ENCODE measurements around the gene CFAP251. TPM values are rescaled to one million over a fixed set of nuclear protein-coding genes. Genes with fewer than 3 reads are reported as not detected.
"Not testable (repeated sequence)": the region's sequence is repeated elsewhere in the genome, so short reads cannot be mapped to it uniquely, and the experiment has no call there.

CFAP251 gene
- total RNA-seq, 2 experiments from 2014 or later: 0.28 to 0.33 TPM

GRCh38 chr12:121982950-121983349, 64.6 kb downstream of the CFAP251 start:
- Mint-ChIP-seq H3K4me3 (no peak overlapping the region), H3K36me3 (ENCODE audit: low read depth) (no peaks in the 10 kb centered on the region), H3K9me3 (no peaks in the 10 kb centered on the region), H3K27ac (no peak overlapping the region), H3K4me1 (ENCODE audit: low read depth) (peaks cover 9% of the 10 kb centered on the region), H3K27me3 (no peaks in the 10 kb centered on the region)
- Histone ChIP-seq H3K27me3 (ENCODE audit: control insufficient read depth in 1 of 2, insufficient read depth in 2 of 2, low read length in 2 of 2) (no peaks in the 10 kb centered on the region), H3K36me3 (ENCODE audit: insufficient read depth, low read length) (no peaks in the 10 kb centered on the region), H3K27ac (ENCODE audit: low read depth in 1 of 2, low read length in 2 of 2) (no peak overlapping the region), H3K4me3 (ENCODE audit: low read length) (no peak overlapping the region), H3K4me1 (ENCODE audit: insufficient read depth, low read length) (no peaks in the 10 kb centered on the region), H3K9me3 (ENCODE audit: control insufficient read depth in 1 of 2, insufficient read depth in 1 of 2, low read length in 2 of 2) (no peaks in the 10 kb centered on the region)
- ChIA-PET POLR2A (no interaction called here), CTCF (no interaction called here)
- ATAC-seq (ENCODE audit: poor library complexity) (no peak), DNase-seq (no peak)
- intact Hi-C loops (cut with DNase I, micrococcal nuclease): no loop called here
- TF ChIP-seq CTCF (IDR thresholded peaks at IDR 0.05): no peak

DNA sequence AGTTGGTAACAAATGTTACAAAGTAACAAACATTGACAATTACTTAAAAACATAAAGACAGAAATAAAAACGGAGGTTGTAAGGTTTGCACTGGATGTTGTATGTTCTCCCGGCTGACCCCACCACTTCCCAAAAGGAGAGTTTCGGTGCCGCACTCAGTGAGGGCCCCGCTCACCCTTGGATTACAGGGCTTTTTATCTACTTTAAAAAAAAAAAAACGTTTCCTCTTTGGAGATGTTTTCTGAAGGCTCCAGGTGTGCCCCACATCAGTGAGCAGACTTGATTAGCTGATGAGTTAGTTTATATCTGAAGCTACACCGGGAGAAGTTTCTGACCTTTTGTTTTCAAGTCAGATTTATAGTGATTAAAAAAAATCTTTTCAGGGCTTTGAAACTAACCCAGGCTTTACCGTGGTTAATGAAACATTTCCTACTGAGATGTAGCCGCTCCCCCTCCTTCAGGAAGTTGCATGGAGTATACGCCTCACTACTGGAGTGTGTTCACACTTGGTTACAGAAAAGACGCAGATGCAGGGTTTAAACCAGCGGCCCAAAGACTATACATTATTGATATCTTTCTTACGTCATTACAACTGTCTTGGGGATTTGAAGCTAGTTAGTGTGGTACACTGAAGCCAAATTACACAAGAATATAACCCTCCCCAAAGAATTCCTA, 65.3 kb downstream of the CFAP251 start:
- CTCF ChIA-PET: no interaction called here
- intact Hi-C loops (cut with DNase I, micrococcal nuclease): no loop called here
- Mint-ChIP-seq H3K36me3 (ENCODE audit: low read depth) (no peaks in the 10 kb centered on the region), H3K9me3 (no peaks in the 10 kb centered on the region), H3K27me3 (no peaks in the 10 kb centered on the region), H3K4me1 (ENCODE audit: low read depth) (peaks cover 9% of the 10 kb centered on the region), H3K27ac (no peak overlapping the region), H3K4me3 (no peak overlapping the region)
- Histone ChIP-seq H3K9me3 (ENCODE audit: control insufficient read depth in 1 of 2, insufficient read depth in 1 of 2, low read length in 2 of 2) (no peaks in the 10 kb centered on the region), H3K4me3 (ENCODE audit: low read length) (no peak overlapping the region), H3K27ac (ENCODE audit: low read depth in 1 of 2, low read length in 2 of 2) (no peak overlapping the region), H3K27me3 (ENCODE audit: control insufficient read depth in 1 of 2, insufficient read depth in 2 of 2, low read length in 2 of 2) (no peaks in the 10 kb centered on the region), H3K4me1 (ENCODE audit: insufficient read depth, low read length) (no peaks in the 10 kb centered on the region), H3K36me3 (ENCODE audit: insufficient read depth, low read length) (no peaks in the 10 kb centered on the region)
- DNase-seq (peak in 1 of 14 experiments; percentile 17), ATAC-seq (ENCODE audit: poor library complexity) (no peak)
- POLR2A ChIA-PET: no interaction called here
- TF ChIP-seq CTCF (IDR thresholded peaks at IDR 0.05): no peak

GRCh38 chr12:121986489-121987245, 68.3 kb downstream of the CFAP251 start:
- H3K27ac Mint-ChIP-seq: no peak overlapping the region
- DNase-seq (no peak), ATAC-seq (ENCODE audit: poor library complexity) (no peak)
- Histone ChIP-seq H3K4me3 (ENCODE audit: low read length) (no peak overlapping the region), H3K9me3 (ENCODE audit: control insufficient read depth in 1 of 2, insufficient read depth in 1 of 2, low read length in 2 of 2) (no peaks in the 10 kb centered on the region), H3K4me1 (ENCODE audit: insufficient read depth, low read length) (no peaks in the 10 kb centered on the region), H3K27ac (ENCODE audit: low read depth in 1 of 2, low read length in 2 of 2) (no peak overlapping the region), H3K27me3 (ENCODE audit: control insufficient read depth in 1 of 2, insufficient read depth in 2 of 2, low read length in 2 of 2) (no peaks in the 10 kb centered on the region), H3K36me3 (ENCODE audit: insufficient read depth, low read length) (no peaks in the 10 kb centered on the region)
- ChIA-PET POLR2A (no interaction called here), CTCF (interaction anchor here (0.6 kb wide), 1 partner anchor 1055 kb away, joined by 3 read pairs; no protein-coding TSS in a partner anchor)
- TF ChIP-seq CTCF (IDR thresholded peaks at IDR 0.05): no peak
- H3K36me3 Mint-ChIP-seq (ENCODE audit: low read depth): no peaks in the 10 kb centered on the region
- H3K4me3 Mint-ChIP-seq: no peak overlapping the region
- peaks cover 9% of the 10 kb centered on the region for H3K4me1 Mint-ChIP-seq (ENCODE audit: low read depth)
- no peaks in the 10 kb centered on the region for H3K9me3 Mint-ChIP-seq
- no peaks in the 10 kb centered on the region for H3K27me3 Mint-ChIP-seq
- intact Hi-C loops (cut with DNase I, micrococcal nuclease): no loop called here

DNA sequence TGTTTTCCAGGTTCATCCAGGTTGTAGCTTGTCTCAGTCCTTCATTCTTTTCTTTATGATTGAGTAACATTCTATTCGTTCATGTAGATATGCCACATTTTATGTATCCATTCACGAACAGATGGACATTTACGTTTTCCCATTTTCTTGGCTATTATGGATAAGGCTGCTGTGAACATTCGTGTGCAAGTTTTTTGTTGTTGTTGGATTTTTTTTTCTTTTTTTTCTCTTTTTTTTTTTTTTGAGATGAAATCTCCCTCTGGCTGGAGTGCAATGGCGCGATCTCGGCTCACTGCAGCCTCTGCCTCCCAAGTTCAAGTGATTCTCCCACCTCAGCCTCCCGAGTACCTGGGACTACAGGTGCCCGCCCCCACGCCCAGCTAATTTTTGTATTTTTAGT, 70.1 kb downstream of the CFAP251 start:
- H3K4me1 Mint-ChIP-seq (ENCODE audit: low read depth): peaks cover 11% of the 10 kb centered on the region
- intact Hi-C loops (cut with DNase I, micrococcal nuclease); H3K4me3 Mint-ChIP-seq; H3K36me3 Mint-ChIP-seq (ENCODE audit: low read depth); H3K27ac ChIP-seq (ENCODE audit: low read depth in 1 of 2, low read length in 2 of 2); H3K27me3 ChIP-seq (ENCODE audit: control insufficient read depth in 1 of 2, insufficient read depth in 2 of 2, low read length in 2 of 2); H3K4me3 ChIP-seq (ENCODE audit: low read length); H3K27me3 Mint-ChIP-seq; ATAC-seq (ENCODE audit: poor library complexity); POLR2A ChIA-PET; H3K36me3 ChIP-seq (ENCODE audit: insufficient read depth, low read length); H3K9me3 Mint-ChIP-seq; H3K9me3 ChIP-seq (ENCODE audit: control insufficient read depth in 1 of 2, insufficient read depth in 1 of 2, low read length in 2 of 2); H3K4me1 ChIP-seq (ENCODE audit: insufficient read depth, low read length); DNase-seq; CTCF ChIA-PET; H3K27ac Mint-ChIP-seq: not testable (repeated sequence)

Data from CD4-positive, alpha-beta T cell (primary cell).